NOMO-1 treated with dmso at 0.1 percent for 144 hours (cell line): Measurements from ENCODE around the gene PIGQ.

ENCODE experiments used
- DNase-seq: peaks from one replicate; lab custom pipeline; 2025; ENCODE audit not compliant: unreplicated experiment; lab: John Stamatoyannopoulos, UW

The PIGQ gene

DNA sequence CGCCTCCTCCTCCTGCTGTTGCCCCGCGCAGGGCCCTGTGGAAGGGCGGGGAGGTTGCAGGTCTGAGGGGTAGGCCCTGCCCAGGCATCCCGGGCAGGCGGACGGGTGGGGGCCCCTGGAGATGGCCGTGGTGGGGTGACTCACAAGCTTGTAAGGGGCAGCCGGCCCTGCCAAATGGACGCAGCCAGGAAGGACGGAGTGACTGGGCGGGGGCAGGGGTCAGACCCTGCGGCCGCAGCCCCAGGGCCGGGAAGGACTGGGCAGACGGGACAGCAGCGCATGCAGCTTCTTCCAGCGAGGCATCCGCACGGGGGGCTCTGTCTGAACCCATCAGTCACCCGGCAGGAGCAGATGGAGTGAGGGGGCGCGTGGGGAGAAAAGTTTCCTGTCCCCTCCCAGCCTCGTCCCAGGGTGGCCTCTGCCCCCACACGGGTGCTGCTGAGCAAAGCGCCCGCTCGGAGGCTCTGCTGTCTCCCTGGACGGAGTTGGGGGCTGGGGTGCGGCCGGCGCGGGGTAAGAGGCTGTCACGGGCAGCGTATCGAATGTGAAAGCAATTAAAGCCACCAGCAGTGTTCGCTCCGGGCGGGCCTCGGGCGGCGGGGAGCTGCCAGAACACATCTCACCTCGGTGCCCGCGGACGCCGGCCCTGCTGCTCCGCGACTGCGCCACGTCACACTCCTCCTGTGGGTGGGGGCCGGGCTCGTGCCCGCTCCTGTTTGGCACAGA lies 15.0 kb upstream of the PIGQ start:
- no peak for DNase-seq

GRCh38 chr16:555528-556473 lies 14.0 kb upstream of the PIGQ start:
- no peak for DNase-seq

DNA sequence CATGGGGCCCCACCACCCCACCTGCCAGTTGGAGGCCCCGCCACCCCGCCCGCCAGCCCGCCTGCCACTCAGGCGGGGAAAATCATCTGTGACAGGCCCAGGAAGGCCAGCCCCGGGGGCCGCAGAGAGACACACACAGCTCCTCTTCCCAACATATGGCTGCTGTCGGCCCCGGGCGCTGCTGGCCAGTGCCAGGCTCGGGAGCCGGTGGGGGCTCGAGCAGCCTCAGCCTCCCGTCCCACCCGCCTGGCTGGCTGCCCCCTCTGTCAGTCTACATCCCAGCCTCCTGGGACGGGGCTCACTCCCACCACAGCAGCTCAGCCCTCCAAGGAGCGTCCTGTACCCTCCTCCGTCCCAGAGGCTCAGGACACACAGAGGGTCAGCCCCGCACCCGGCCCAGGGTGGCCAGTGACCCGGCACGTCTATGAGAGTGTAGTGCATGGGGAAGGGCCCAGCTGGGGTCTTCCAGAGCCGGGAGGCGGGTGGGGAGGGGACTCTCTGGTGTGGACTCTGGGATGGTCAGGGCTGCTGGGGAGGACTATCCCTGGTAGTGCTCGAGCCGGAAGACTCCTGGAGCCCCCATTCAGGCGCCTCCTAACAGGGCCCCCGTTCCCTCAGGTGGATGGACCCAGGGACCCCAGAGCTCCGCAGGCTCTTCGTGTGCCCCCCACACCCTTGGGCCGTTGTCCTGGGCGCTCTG lies 13.1 kb upstream of the PIGQ start:
- DNase-seq, result no peak

DNA sequence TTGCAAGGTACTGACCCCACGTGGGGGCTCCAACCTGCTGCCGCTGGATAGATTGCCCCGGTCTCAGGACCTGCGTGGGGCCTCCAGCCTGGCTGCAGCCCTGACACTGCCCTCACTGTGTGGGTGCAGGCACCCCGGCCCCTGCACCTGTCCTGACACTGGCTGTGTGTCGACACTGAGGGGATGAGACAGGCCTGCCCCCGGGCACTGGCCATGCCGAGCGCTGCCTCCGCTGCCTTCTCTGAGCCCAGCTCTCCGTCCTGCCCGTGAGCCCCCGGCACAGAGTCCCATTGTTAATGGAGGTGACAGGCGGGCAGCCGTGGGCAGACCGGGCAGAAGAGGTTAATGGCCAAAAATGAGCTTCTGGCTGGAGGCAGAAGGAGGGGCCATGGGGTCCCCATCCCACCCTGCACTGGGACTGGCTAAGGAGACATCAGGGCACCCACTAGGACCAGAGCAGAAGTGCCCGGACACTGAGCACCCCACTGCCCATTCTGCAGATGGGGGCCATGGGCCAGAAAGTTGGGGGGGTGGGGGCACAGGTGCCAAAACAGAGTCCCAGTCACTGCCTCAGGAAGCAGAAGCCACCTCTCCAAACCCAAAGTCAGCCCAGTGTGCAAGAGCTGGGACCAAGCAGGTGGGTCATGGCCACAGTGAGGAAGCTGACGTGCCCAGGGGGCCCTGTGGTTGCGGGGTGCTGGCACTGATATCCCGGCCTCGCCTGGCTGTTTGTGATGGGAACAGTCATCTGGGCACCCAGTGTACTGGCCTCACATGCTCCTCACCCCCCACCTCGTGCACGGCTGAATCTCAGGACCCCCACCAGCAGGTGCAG lies 12.1 kb upstream of the PIGQ start:
- no peak for DNase-seq

GRCh38 chr16:558298-559020 lies 11.3 kb upstream of the PIGQ start:
- no peak for DNase-seq

DNA sequence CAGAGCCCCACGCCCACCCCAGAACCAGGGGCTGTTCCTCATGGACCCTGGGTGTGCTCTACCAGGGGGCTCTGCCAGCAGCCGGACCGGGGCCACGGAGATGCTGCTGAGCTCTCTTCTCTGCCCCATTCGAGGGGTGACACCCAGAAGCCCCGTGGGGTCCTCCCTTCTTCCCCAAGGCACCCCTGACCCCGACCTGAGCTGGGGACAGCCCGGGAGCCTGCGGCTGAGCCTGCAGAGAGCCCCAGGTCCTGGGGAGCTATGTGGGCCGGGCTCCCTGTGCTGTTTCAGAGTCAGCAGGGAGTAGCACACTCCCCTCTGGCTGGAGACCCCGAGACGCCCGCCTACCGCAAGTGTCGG lies 10.8 kb upstream of the PIGQ start:
- DNase-seq, result no peak

DNA sequence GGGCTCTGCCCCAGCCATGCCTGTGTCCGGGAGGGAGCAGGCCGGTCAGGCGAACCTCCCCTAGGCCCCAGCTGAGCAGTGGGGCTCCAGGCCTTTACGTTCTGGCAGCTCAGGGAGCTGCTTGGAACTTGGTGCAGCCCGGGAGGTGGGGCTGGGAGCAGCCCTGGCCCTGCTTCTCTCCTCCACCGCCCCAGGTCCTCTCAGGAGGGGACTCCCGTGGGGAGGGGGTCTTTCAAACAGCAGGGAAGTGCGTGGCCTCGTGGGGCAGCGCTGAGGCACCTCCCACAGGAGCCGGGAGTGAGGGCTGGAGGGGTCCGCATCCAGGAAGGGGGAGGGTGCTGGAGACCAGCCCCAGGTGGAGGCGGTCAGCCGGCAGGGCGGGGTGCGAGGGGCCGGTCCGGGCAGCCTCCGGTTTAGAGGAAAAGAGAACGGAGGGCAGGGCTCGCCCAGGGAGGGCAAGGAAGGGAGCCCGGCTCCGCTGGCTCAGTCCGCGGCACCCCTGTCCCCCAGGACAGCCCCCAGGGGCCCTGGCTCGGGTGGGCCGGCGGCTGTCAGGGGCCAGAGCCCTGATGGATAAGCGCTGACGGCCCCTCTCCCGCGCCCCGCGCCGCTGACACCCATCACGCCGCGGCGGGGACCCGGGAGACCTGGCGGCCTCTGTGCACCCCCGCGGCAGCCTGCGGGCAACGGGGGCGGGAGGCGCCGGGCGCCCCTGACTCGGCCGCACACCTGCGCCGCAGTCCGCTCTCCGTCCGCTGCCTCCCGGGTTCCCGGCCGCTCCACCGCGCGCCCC lies 10.2 kb upstream of the PIGQ start:
- no peak for DNase-seq

GRCh38 chr16:560204-560700 lies 9.5 kb upstream of the PIGQ start, which contains the start of gene PRR35:
PRR35 (plus strand) TSS chr16:560394; CDS start chr16:563295, 2,901 bp downstream.
- no peak for DNase-seq

GRCh38 chr16:560701-561412 lies 8.9 kb upstream of the PIGQ start:
- DNase-seq, result no peak

DNA sequence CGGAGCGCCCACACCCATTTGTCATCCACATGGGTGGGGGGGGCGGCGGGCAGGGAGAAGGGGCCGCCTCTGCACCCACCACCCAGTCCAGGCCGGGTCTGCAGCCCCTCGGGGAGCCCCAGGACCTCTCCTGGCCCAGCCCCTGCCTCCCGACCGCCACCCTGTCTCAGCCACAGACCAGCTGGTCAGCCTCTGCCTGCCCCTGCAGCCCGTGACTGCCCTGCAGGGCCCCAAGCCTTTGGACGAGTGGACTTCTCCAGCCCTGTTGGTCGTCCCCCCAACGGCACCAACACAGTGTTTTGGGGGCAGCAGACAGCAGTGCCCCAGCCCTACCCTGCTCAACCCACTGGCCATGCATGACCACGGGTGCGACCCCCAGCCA lies 8.4 kb upstream of the PIGQ start:
- DNase-seq, result no peak

- DNase-seq, result no peak
Observed at GRCh38 chr16:561957-562938, 7.5 kb upstream of the PIGQ start.

GRCh38 chr16:563072-563644 lies 6.6 kb upstream of the PIGQ start:
- DNase-seq, result no peak

GRCh38 chr16:564690-565418 lies 4.9 kb upstream of the PIGQ start:
- DNase-seq, result no peak

- DNase-seq, result no peak
Observed at GRCh38 chr16:565419-566330, 4.1 kb upstream of the PIGQ start.
